ENCODE results near the gene OR2V1. TPM values are rescaled to one million over a fixed set of nuclear protein-coding genes. Genes with fewer than 3 reads are reported as not detected.

OR2V1 gene
- total RNA-seq, 1 donor from 2014 or later: not detected

- H3K36me3 ChIP-seq (ENCODE audit: control insufficient read depth, insufficient read depth, low read length): no peaks in the 10 kb centered on the region
- no peak for DNase-seq (ENCODE audit: low read depth)
- no peak for TF ChIP-seq CTCF (IDR thresholded peaks at IDR 0.05; ENCODE audit: insufficient read depth, low read length, severe bottlenecking)
- no peak for FAIRE-seq
- H3K27me3 ChIP-seq (ENCODE audit: control insufficient read depth, insufficient read depth, low read length): no peaks in the 10 kb centered on the region
- no peak overlapping the region for H3K4me3 ChIP-seq (ENCODE audit: low read depth, low read length)
These were observed 38.5 kb downstream of the OR2V1 start for GRCh38 chr5:181092428-181092827.

DNA sequence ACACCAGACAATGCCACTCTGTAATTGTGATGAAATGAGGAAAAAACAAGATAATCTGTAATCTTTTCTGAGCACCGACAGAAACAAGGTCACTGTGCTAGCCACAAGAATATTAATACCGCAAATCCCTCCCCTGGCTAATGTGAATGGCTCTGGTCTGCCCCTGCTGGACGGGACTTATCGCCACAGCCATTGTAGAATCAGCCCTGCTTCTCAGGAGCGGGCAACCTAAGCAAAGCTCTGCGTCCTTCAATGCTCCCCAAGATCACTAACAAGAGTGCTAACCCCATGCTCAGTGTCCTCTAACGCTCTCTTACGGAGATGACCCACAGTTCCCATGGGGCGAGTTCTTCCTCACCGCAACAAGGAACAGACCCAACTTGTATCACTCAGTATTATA, 42.7 kb downstream of the OR2V1 start:
- Histone ChIP-seq H3K36me3 (ENCODE audit: control insufficient read depth, insufficient read depth, low read length) (no peaks in the 10 kb centered on the region), H3K27me3 (ENCODE audit: control insufficient read depth, insufficient read depth, low read length) (no peaks in the 10 kb centered on the region), H3K4me3 (ENCODE audit: low read depth, low read length) (no peak overlapping the region)
- FAIRE-seq (no peak), DNase-seq (ENCODE audit: low read depth) (no peak)
- peak; percentile 26 for TF ChIP-seq CTCF (IDR thresholded peaks at IDR 0.05; ENCODE audit: insufficient read depth, low read length, severe bottlenecking)

DNA sequence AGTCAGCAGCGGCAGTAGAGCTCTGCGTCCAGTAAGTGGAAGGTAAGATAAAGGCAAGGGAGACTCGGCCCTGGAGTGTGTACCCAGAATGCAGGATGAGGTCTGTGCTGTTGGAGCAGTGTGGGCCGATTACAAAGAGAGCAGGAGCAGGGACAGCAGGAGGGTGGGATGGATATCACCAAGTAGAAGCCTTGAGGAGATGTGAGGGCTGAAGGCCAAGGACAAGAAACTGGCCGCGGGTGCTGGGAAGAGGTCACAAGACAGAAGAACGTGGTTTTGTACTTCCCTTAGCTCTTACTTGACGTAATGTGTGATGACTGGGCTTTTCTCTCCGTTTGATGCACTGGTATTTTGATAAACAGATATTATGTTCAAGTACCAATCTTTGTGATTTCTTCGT, 43.7 kb downstream of the OR2V1 start:
- Histone ChIP-seq H3K4me3 (ENCODE audit: low read depth, low read length) (no peak overlapping the region), H3K36me3 (ENCODE audit: control insufficient read depth, insufficient read depth, low read length) (no peaks in the 10 kb centered on the region), H3K27me3 (ENCODE audit: control insufficient read depth, insufficient read depth, low read length) (no peaks in the 10 kb centered on the region)
- no peak for TF ChIP-seq CTCF (IDR thresholded peaks at IDR 0.05; ENCODE audit: insufficient read depth, low read length, severe bottlenecking)
- DNase-seq (ENCODE audit: low read depth) (no peak), FAIRE-seq (no peak)

- DNase-seq (ENCODE audit: low read depth) (no peak), FAIRE-seq (no peak)
- H3K4me3 ChIP-seq (ENCODE audit: low read depth, low read length): no peak overlapping the region
- no peaks in the 10 kb centered on the region for H3K27me3 ChIP-seq (ENCODE audit: control insufficient read depth, insufficient read depth, low read length)
- TF ChIP-seq CTCF (IDR thresholded peaks at IDR 0.05; ENCODE audit: insufficient read depth, low read length, severe bottlenecking): no peak
- no peaks in the 10 kb centered on the region for H3K36me3 ChIP-seq (ENCODE audit: control insufficient read depth, insufficient read depth, low read length)
These were observed 44.1 kb downstream of the OR2V1 start for GRCh38 chr5:181086884-181087205.

GRCh38 chr5:181086026-181086883, 44.7 kb downstream of the OR2V1 start:
- H3K4me3 ChIP-seq (ENCODE audit: low read depth, low read length): no peak overlapping the region
- FAIRE-seq (no peak), DNase-seq (ENCODE audit: low read depth) (no peak)
- TF ChIP-seq CTCF (IDR thresholded peaks at IDR 0.05; ENCODE audit: insufficient read depth, low read length, severe bottlenecking): no peak
- no peaks in the 10 kb centered on the region for H3K36me3 ChIP-seq (ENCODE audit: control insufficient read depth, insufficient read depth, low read length)
- no peaks in the 10 kb centered on the region for H3K27me3 ChIP-seq (ENCODE audit: control insufficient read depth, insufficient read depth, low read length)

All from bronchial epithelial cell (primary cell).